GM21717 (cell line): ENCODE measurements around the gene NPAS3.

ENCODE experiments used
- ATAC-seq: cut with Tn5 transposase; IDR thresholded peaks from one replicate; pipeline ENCODE4 v1.9.1; 2021; ENCODE audit warnings: mild to moderate bottlenecking, moderate library complexity; ENCODE audit not compliant: unreplicated experiment

The NPAS3 gene

DNA sequence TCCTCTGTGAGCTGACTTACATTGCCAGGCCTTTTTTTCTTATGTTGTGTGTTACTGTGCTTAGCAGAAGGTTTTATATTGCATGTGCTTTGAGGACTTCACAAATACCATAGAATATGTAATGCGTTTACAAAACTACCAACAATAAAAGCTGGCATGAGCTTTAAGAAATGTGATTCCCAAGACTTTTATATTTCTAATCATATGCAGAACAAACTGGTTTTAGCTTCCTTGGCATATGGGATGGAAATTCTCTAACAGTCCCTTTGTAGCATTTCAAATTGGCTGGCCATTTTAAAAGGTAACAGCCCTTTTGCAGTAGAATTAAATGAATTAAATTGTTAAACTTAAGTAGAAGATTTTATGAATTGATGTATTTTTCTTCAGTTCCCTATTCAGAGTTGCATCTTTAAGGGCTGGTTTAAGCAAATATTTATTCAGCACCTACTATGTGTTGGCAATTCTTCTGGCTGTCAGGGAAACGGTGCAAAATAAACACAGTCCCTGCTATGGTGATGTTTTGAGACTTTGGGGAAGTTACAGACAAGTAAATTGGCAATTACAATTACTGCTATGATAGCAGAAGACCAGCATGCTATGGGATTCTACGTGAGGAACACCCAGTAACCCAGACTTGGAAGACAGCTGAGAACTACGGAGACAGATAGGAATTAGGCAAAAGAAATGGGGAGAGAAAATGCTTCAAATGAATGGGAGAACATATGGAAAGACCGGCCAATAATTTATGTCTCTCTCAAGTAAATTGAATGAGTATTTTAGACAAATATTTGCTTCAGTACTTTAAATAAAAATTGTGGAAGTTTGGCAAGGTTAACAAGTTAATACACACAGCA is 565.8 kb downstream of the NPAS3 start:
- ATAC-seq = no peak

DNA sequence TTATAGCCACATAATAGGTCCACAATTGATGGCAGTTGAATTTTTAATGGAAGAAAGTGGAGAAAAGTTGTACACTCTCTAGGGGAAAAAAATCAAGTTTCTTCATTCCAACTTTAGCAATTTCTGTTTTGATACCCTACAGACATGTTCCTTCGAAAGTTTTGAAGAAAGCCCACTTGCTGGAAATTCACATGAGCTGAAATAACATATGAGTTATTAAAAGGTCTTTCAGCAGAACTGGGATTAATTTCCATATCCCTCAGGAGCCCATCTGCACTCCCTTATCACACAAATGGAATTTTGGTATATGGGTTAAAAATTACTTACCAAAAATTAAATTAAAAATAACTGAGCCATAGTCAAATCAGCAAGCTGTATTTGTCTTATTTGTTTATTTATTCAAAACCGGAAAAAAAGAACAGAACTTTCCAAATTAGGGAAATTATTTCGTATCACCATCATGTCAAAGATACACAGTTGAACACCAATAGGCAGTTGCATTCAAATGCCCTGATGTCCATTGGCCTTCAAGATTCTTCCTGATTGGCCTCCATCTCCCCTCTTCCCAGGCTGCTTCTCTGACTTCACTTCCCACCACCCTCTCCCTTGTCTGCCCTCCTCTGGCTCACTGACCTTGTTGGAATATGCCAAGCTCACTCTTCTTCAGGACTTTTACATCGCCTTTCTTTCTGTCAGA is 566.7 kb downstream of the NPAS3 start:
- no peak for ATAC-seq

DNA sequence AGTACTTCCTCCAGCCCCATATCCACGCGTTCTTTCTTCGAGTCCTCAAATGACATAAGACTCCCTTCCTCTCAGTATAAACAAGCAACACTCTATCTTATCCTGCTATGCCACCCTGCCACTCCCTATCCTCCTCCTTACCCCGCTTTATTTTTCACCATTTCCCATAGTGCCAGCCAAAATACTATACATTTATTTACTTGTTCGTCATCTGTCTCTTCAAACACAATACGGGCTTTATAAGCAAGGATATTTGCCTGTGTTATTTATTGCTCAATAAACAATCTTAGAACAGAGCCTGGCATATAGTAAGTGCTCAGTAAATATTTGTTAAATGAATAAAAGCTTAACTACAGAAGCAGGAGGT is 567.3 kb downstream of the NPAS3 start:
- no peak for ATAC-seq

DNA sequence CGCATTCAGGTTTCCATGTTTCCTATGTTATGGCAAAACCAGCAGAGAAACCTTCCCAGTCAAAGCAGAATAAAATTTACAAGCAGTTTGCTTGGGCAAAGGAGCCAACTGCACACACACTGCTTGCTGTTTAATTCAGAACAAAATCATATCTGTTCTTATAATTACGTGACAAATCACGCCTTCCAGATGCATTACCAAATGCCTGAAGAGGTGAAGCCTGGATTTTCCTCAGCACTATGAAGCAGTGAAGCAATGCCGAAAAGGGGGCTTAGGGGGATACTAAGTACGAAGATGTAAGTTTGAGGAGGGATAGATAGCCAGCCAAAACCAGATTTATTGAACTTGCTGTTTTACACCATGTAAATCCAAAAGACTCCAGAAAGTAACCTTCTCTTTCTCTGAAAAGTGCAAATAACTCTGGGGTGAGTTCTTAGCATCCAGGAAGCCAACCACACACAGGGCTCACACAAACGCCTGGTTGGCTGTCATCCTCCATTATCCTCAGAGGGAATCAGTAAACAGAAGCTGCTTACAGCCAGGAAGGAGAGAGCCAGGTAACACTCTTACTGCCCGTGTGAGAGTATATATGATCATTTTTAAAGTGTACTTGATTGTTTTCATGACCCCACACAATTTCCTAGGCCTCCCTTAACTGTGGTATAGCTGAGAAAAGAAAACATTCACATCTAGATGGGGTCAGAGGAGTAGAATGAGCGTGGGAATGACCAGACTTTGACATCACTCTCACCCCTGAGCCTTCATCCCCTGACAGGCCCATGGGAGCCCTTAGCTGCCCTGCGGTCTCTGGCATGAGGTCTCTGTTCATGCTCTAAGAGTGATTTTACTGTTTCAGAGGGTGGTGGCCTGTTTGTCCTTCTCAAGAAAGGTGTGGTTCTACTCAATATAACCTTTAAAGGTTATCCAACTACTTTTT is 569.7 kb downstream of the NPAS3 start:
- no peak for ATAC-seq

DNA sequence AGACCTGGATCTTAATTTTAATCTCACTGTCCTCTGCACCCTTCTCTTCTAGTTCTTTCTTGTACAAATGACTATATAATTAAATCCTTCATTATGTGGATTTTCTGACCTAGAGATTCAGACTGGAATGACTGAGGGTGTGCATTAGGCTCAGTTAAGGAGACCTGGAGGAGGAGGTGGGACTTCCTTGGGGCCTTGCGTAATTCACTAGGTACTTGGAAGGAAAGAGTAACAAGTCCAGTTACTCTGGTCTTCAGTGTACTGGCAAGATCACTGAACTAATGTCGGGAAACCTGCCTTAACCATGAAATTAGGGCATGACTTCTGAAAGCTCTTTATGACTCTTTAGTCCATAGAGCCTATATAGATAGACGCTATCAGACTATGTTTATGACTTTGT is 570.8 kb downstream of the NPAS3 start:
- ATAC-seq = no peak

GRCh38 chr14:33510063-33510481 is 571.4 kb downstream of the NPAS3 start:
- no peak for ATAC-seq

GRCh38 chr14:33510991-33511390 is 572.3 kb downstream of the NPAS3 start:
- ATAC-seq = no peak

GRCh38 chr14:33511851-33512640 is 573.4 kb downstream of the NPAS3 start:
- ATAC-seq = no peak

DNA sequence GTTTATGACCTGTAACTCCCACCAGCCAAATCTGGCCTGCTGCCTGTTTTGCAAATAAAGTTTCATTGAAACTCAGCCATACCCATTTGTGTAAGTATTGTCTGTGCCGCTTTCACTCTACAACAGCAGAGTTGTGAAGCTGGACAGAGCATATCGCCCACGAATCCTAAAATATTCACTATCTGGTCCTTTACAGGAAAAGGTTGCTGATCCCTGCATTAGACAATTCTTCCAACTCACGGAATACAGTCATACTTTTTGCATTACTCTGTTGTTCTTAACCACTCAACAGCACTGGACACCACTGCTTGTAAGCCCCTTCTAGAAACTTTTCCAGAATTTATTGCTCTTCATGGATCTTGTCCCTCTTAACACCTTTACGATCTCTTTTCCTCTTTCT is 576.8 kb downstream of the NPAS3 start:
- ATAC-seq = no peak

DNA sequence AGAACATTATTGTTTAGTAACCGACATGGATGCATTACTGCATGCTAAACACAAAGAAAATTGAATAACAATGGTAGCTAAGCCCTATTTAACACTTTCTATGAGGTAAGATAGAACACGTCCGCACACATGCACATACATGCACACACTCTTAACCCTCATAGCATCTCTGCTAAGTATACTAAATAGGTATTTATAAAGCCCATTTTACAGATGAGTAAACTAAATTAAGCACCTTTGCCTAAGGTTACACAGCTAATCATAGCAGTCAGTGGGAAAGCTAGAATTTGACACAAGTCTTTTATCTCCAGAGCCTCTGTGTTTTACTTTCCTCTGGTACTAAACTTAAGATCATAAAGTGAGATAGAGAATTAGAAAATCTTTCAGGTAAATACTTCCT is 577.2 kb downstream of the NPAS3 start:
- ATAC-seq = no peak

DNA sequence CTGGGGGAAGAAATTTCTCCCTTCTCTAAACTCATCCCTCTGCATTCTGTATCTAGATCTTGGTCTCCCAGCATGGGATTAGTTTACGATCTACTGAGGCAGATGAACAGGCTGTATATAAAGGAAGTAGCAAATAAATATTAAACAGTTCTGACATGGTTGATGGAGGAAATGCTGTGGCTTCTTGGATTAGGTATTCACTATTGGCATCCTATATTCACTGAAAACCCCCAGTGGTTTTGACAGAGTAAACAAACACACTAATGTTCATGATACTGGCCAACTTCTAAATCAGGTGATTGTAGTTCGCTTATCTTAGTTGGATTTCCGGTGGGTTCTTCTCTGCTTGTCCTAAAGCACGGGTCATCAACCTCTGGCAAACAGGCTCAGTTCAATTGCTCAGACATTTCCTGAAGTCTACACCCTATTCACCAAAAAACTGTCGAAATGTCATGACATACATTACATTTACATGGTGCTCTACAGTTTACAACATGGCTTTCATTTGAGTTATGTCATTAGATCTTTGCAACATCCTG is 578.3 kb downstream of the NPAS3 start:
- no peak for ATAC-seq

- no peak for ATAC-seq
Observed at GRCh38 chr14:33521192-33521591, 582.5 kb downstream of the NPAS3 start.

GRCh38 chr14:33524244-33524643 is 585.6 kb downstream of the NPAS3 start:
- no peak for ATAC-seq

GRCh38 chr14:33525626-33526025 is 586.9 kb downstream of the NPAS3 start:
- ATAC-seq = no peak

DNA sequence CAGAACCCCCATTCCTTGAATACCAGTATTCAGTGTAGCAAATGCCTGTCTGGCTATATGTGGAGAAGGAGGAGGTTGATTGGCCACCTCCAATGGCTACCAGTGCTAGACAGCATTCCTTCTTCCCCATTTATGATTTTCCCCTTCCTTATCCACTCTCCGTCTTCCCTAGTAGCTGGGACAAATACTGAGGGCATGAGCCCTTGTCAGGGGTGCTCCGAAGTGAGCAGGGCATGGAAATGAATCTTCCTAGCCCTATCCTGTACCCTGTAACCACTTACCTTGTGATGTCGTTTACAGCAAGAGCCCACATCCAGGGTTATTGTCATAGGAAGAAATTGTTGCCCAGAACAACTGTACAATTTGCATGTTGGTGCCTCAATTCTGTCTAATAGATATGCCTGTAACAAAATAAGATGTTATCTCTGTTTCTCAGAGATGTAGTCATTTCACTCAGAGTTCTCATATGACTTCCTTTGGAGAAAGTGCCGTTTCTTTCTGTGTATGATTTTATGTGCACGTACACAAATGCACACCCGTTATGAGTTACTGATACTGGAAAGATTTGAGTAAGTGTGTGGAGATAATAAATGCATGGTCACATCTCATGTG is 588.5 kb downstream of the NPAS3 start:
- no peak for ATAC-seq

DNA sequence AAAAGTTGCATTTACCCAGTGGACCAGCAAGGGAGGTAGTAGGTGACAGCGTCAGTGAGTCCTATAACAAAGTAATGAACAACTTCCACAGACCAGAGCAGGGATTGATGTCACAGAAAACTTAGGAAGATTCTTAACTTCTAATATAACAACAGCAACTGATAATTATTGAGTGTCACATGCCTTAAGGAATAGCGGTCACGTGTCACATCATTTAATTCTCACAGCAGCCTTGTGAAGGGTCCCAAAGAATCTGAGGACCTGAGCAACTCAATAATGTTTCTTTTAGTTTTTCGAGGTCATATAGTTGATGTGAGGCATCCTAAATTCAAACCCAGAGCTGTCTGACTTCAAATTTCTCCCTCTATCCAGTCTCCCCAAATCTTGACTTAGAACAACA is 590.0 kb downstream of the NPAS3 start:
- ATAC-seq = no peak

DNA sequence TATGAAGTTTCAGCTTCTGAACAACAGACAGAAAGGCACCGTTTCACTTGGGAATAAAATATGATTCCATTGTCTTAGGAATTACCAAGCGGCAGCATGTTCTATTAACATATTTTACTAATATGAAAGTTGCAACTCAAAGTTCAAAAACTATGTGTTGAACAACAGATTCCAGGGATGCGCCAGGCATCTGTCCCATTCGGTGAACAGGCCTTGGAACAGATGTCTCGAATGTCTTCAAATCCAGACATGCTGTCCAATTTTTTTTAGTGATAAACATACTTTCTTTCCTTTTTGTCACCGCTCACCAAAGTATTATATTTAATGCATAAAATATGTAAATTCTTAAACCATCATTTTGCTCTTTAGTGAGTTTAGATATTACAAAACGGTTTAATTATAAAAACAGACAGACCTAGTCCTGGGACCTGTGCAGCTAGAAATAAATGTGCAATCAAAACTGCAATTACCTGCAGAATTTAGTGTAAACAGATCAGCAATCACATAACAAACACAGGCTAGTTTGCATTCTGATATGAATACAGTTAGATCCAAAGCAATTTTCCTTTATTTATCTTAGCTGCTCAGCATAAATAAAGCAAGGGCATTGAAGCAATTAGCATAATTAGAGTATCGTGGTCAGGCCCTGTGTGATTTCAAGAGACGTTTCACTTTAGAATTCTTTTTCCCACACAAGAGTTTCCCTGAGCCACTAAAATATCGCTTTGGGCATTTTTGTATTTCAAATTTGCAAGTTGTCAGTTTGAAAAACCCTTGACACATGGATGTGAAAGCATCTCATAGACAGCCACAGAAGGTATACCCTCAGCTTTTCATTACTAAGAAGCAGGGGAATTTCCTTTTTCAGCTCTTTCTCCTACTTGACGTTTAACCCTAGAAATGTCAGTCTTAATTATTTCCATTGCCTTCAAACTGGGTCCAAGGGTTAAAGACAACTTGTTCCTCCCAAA is 591.4 kb downstream of the NPAS3 start:
- ATAC-seq = no peak

- no peak for ATAC-seq
Observed at GRCh38 chr14:33532553-33532952, 593.9 kb downstream of the NPAS3 start.

DNA sequence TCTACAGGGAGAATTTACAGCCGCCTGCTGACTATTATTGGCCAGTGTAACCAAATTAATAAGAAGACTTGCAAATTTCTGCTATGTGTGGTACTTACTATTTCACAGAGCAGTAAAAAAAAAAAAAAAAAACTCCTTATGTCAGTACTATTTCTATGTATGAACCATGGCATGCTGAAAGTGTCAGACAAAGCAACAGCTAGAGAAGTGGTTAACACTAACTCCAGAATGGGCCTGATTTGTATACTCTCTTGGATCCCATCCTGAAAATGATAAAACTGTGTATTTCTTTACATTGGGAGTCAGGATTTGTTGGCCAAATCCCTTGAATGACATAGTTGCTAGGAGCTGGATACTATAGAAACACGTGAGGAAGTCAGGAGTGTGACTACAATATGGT is 595.4 kb downstream of the NPAS3 start:
- no peak for ATAC-seq
